KG1 (cell line): ENCODE measurements around the gene SOD1.

ENCODE experiments used
- DNase-seq: peaks from one replicate; lab custom pipeline; 2025; lab: John Stamatoyannopoulos, UW

SOD1 gene

DNA sequence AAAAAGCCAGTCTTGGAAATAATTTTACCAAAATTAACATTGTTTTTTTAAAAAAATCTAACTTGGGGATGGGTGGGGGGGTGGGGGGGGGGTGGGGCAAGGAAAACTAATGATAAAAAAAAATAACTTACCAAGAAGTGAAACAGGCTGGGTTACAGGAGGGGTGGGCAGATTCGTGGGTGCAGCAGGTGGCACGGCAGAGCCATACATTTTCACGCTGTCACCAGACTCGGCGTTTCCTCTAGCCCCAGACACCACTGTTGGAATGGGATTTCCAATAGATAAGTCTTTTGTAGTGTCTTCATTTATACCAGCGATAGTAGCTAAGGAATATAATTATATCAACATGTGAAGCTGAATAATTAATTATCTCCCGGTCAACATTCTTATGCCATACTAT, 25.4 kb downstream of the SOD1 start:
- no peak for DNase-seq

DNA sequence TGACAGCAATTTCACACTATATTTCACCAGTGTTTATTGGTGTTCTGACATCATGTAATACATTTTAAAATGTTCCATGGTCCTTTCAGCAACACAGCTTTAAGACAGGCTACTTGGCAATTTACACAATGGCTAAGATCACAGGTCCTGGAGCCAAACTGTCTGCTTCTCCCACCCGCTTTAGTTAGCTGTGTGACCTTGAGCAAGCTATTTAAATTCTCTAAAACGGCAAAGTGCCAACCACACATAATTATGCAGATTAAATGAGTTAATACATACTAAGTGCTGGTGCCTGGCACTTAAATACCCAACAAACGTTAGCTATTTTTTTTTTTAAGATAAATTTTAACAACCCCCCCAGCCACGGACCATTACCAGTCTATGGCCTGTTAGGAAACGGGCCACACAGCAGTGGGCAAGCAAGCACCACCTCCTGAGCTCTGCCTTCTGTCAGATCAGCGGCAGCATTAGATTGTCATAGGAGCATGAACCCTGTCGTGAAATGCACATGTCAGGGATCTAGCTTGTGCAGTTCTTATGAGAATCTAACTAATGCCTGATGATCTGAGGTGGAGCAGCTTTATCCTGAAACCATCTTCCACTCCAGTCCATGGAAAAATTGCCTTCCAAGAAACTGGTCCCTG, 26.9 kb downstream of the SOD1 start:
- no peak for DNase-seq

DNA sequence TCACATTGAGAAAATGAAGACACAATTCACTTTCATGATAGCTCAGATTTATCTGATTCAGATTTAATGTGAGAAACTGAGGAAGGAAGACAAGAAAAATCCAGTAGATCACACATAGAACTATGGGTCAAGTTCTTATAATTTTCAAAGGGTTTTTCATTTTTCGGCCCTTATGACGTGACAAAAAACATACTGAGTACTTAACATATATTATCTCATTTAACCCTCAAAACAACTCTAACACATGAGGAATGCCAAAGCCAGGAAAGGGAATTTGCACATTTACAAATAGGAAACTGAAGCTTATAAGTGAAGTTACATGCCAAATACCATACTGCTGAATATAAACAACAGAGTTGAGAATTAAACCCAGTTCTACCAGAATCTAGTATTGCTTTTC, 27.6 kb downstream of the SOD1 start:
- DNase-seq: no peak

DNA sequence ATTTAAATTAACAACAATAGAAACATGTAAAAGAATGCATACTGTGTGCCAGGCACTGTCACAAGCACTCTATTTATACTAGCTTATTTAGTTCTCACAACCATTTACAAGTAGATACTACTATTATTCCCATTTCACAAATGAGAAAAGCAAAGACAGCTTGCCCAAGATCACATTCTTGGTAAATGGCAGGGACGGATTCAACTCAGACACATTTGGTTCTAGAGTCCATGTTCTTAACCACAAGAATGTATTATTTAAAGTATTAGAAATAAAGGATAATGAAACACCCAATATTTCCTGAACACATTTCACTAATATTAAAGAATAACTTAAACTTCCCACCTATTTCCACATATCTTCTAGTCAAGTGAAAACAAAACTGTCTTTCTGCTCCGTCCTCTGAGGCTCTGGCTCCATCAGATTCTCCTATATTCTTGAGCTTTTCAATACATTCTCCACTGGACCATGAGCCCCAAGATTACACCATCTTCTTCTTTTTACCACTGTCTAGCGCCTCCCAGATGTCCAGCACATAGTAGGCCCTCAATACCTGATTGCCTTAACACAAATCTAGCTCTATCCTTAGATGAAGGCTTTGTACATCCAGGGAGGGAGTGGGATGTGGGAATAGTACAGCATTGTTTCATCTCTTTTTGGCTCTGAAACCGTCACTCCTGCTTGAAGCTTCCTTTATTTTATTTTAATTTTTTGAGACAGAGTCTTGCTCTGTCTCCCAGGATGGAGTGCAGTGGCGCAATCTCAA, 29.3 kb downstream of the SOD1 start:
- no peak for DNase-seq

DNA sequence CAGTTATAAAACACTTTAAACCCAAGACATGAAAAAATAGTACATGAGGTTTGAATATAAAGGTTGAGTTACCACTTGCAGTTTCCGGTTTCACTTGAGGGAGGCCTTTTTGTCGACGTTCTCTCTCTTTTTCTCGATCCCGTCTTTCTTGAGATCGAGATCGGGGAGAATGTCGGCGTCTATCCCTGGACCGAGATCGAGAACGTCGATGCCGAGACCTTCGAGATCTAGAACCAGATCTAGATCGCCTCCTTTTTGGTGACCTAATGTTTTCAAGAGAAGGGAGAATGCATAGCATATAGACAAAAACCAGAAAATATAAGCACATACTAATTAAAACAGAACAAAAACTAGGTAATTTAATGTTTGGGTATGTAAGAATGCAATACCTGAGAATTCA, 33.7 kb downstream of the SOD1 start:
- no peak for DNase-seq

DNA sequence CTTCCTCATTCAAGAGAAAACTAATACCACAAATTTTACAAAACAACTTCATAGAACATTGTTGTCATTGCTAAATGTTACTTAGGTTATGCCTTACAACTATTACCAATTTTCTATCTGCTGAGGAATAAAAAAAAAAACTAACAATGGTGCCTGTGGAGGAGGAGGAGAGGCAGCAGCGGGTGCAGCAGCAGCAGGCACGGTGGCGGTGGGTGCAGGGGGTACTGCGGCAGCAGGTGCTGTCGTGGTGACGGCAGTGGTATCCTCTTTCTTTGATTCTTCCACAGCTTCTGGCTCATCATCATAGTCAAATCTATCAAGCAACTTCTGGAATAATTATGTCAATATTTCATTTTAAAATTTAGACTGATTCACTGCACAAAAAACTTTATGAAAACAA, 36.9 kb downstream of the SOD1 start:
- DNase-seq: no peak

DNA sequence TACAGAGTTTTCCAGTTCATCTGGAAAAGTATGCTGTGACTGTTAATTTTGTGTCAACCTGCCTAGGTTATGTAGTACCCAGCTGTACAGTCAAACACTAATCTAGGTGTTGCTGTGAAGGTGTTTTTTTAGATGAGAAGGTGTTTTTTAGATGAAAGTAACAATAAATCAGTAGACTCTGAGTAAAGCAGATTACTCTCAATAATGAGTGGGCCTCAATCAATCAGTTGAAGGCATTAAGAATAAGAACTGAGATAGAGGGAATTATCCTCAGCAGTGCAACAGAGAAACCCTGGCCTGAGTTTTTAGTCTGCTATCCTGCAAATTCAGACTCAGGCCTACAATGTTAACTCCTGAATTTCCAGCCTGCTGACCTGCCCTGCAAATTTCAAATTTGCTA, 39.0 kb downstream of the SOD1 start:
- DNase-seq: no peak

DNA sequence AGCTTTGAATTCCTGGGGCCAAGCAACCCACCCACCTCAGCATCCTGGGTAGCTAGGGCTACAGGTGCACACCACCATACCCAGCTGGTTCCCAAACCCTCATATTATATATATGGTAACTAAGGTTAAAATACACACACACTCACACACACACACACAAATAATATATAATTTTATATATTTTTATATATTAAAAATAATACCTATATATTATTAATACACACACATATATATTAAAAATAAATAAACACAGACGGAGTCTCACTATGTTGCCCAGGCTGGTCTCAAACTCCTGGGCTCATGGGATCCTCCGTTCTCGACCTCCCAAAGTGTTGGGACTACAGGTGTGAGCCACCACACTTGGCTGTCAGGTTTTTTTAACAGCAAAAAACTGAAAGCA, 40.5 kb downstream of the SOD1 start:
- DNase-seq: no peak

DNA sequence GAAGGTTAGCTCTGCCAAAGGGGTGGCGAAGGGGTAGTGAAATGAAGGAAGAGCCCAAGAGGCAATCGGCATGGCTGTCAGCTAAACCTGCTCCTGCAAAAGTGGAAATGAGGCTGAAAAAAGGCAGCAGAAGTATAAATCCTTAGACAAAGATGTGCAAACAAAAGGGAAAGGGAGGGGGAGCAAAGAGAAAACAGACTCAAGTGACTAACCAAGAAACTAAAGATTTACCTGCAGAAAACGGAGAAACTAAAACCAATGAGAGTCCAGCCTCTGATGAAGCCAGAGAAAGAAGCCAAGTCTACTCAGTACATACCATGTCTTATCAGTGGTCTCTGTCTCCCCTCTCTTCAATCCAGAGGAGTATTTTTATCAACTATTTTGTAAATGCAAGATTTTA, 47.1 kb downstream of the SOD1 start:
- DNase-seq: no peak

DNA sequence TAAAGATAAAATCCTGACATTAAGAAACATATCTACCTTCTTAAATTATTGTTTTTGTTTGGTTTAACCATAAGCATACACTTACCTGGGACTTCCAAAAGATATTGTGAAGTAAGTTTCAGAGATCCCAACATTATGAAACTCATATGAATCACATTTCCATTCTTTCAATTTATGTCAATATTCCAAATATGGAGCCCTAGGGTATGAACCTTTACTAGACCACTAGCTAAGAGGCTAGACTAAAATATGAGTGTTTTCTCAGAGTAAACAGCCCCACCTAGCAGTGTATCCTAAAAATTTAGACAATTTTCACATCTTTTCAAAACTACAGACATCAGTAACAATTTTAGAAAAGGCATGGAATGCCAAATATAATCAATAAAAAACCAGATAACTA, 48.0 kb downstream of the SOD1 start:
- no peak for DNase-seq

DNA sequence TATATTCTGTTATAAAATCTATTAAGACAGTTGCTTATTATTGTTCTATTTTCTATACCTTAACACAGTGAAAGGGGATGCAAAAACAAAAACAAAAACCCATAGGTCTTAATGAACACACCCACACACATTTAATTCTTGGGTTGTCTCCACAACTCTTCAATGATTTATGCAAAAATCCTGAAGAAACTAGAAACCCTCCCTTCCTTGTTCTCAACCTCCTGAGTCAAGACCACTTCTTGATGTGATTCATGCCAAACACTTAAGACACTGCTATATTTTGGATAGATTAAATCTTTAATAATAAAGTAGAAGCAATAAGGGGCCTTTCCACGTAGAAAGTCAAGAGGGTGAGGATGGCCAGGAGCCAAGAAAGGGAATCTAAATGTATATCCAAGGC, 49.0 kb downstream of the SOD1 start:
- DNase-seq: no peak

DNA sequence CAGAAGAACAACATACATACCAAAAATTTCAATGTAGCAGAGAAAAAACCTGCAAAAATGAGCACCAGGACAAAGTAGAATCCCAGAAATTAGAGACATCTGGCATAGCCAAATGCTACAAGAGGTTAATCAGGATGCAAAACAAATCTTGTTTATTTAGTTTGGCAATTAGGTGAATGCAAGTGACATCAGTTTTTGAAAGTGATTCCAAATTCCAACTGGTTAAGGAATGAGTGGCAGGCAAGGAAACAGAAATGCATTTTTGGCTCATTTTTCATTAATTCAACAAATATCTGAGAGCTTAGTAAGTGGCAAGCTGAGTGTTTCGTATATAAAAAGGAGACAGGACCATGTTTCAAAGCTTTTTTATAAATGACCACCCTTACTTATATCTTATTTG, 51.1 kb downstream of the SOD1 start:
- no peak for DNase-seq

DNA sequence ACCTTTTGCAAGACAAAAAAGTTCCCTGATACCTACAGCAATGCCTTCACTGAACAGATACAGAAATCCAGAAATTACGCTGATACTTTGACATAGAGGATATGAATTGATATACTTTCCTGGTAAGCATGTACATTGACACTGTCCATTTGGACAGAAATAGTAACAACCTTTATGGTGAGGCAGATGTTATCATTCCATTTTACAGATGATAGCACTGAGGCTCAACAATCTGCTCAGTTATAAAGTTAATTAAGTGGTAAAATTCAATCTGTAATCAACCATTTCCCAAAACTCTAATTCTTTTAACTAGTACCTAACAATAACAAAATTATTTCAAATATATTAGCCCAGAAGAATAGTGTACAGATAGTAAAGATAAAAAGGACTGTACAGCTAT, 51.8 kb downstream of the SOD1 start:
- DNase-seq: no peak

DNA sequence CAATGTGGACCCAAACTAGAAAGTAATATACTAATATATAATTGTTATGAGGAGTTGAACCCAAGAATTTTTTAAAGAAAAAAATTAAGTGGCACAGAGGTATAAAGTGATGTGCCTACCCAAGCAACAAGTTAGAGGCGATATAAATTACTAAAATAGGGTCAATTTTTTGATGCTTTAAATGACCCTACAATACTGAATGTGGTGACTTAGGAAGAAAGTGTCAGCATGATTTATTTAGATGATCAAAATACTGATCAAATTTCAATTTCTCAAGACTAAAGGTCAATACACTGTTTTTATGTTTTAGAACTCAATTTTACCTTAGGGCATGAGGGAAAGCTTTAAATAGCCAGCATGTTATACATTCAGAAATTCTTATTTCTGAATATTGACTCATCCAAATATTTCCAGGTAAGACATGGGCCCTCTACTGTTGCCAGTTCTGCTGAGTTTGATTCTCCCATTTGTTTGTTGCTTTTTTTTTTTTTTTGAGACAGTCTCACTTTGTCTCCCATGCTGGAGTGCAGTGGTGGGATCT, 52.3 kb downstream of the SOD1 start:
- no peak for DNase-seq

DNA sequence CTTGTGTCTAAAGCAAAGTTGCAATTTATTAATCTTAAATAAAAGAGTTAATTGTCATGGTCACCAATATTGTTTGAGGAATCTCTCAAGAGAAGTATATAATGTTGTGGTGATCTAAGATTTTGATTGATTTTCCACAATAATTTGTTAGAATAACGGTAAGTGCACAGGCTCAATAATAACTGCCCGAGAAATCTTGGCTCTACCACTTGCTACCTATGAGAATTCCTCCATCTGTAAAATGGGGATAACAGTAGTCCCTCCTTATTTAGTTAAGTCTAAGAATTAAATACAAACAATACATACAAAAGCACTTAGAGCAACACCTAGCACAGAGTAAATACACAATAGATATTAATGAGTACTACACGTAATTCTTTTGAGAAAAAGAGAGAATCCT, 53.6 kb downstream of the SOD1 start:
- no peak for DNase-seq

DNA sequence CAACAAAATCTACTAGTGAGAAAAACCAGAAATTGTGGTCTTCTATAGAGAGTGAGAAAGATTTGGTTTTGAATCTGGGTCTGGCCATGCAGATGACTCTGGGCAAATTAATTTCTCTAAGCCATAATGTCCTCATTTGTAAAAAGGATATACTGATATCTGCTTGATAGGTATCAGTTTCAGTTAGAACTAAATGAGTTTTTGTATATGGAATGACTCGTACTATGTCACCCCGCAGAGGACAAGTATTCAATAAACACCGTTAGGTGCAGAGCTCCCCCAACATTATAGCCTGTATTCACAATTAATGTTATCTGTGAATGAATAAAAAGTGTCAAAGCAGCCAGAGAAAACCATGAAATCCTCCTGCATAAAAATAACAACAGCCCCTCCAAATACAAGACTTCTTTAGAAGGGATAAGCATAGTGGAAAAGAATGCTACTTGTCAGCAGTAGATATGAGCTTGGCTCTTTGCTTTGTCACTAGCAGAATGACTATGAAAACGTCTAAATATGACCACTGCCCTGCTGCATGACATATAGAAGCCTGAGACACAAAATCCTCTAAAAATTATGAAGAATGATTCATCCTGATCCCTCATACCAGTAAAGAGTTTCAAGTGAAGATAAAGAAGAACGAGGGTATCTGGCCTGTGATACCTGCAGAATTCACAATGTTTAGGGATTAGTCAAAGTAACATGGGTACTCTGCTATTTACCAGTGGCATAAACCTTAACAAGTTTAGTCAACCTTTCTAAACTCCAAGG, 54.7 kb downstream of the SOD1 start:
- no peak for DNase-seq

DNA sequence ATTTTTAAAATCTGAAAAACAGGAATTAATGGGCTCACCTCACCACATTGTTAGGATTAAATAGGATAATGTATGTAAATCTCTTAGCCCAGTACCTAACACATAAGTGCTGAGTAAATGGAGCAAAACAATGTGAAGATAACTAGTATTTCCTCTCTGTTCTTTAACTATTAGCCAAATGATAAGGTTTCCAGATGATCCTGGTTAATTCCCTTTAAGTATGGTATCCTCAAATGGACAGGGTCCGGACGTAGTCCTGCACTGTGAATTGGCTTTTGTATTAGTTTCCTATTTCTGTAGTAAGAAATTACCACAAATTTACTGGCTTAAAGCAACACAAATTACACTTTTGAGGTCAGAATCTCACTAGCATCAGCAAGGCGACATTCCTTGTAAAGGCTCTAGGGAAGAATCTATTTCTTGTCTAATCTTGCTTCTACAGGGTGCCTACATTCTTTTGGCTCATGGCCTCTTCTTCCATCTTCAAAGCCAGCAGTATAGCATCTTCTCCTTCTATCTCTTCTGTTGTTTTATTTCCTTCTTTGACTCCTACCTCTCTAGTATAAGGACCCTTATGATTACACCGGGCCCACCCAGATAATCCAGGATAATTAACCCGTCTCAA, 55.4 kb downstream of the SOD1 start:
- no peak for DNase-seq

DNA sequence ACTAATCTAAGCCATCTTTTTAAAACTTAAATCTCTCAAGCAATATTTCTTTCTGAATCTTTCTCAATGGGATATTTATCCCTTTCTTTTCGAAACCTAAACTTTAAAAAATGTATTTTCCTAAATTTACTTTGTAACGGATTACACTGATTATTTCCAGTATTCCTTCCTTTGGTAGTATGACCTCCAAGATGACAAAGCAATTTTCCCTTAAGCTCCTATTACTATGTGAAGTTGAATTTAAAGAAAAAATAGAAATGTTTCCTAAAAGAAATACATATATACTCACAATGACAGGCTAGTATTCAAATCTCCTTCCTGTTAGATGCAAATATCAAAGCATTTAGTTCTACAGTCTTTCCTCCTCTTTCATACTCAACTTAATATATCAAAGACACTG, 56.6 kb downstream of the SOD1 start:
- DNase-seq: no peak
